HEK293 (cell line): ENCODE data around the gene KDM3B.

Experiments
- ATF2 ChIP-seq: fragments of 450-650 bp; formaldehyde crosslinking; IDR thresholded peaks from 2 replicates; pipeline ENCODE4 v1.5.1; 2016; ENCODE audit warnings: missing biosample characterization, missing genetic modification characterization, low read depth
- BCL11A ChIP-seq: fragments of 450-650 bp; formaldehyde crosslinking; IDR thresholded peaks from 2 replicates; pipeline ENCODE4 v1.5.1; 2016; ENCODE audit warnings: low read depth, missing biosample characterization, missing genetic modification characterization
- ELK4 ChIP-seq: IDR thresholded peaks from 2 replicates; pipeline ENCODE4 v1.6.1; 2011; ENCODE audit warnings: mild to moderate bottlenecking, low read depth, low read length, borderline replicate concordance
- HOXA7 ChIP-seq: sonication (generic); formaldehyde crosslinking; IDR thresholded peaks from 2 replicates; pipeline ENCODE4 v1.8.1; 2022; ENCODE audit warnings: missing genetic modification reagents, borderline replicate concordance
- INSM2 ChIP-seq: fragments of 450-650 bp; formaldehyde crosslinking; IDR thresholded peaks from 2 replicates; pipeline ENCODE4 v1.5.1; 2016; ENCODE audit warnings: missing biosample characterization, missing genetic modification characterization
- KLF9 ChIP-seq: fragments of 450-650 bp; formaldehyde crosslinking; IDR thresholded peaks from 2 replicates; pipeline ENCODE4 v1.5.1; 2016; ENCODE audit warnings: missing biosample characterization, missing genetic modification characterization, low read depth
- OSR2 ChIP-seq: fragments of 450-650 bp; formaldehyde crosslinking; IDR thresholded peaks from 2 replicates; pipeline ENCODE4 v1.5.1; 2016; ENCODE audit warnings: missing biosample characterization, missing genetic modification characterization
- PRDM1 ChIP-seq: fragments of 450-650 bp; formaldehyde crosslinking; IDR thresholded peaks from 2 replicates; pipeline ENCODE4; 2016; ENCODE audit warnings: missing biosample characterization, missing genetic modification characterization
- PRDM2 ChIP-seq: fragments of 450-650 bp; formaldehyde crosslinking; IDR thresholded peaks from 2 replicates; pipeline ENCODE4 v1.5.1; 2016; ENCODE audit warnings: missing biosample characterization, missing genetic modification characterization, borderline replicate concordance
- ZBTB1 ChIP-seq: fragments of 450-650 bp; formaldehyde crosslinking; IDR thresholded peaks from 2 replicates; pipeline ENCODE4 v1.5.1; 2016; ENCODE audit warnings: missing biosample characterization, missing genetic modification characterization
- ZBTB8A ChIP-seq: fragments of 450-650 bp; formaldehyde crosslinking; IDR thresholded peaks from 2 replicates; pipeline ENCODE4 v1.5.1; 2016; ENCODE audit warnings: missing biosample characterization, missing genetic modification characterization
- ZFP37 ChIP-seq: fragments of 450-650 bp; formaldehyde crosslinking; IDR thresholded peaks from 2 replicates; pipeline ENCODE4 v1.5.1; 2016; ENCODE audit warnings: missing biosample characterization, missing genetic modification characterization
- ZNF114 ChIP-seq: fragments of 450-650 bp; formaldehyde crosslinking; IDR thresholded peaks from 2 replicates; pipeline ENCODE4 v1.5.0; 2017; ENCODE audit warnings: missing biosample characterization, missing genetic modification characterization
- ZNF133 ChIP-seq: fragments of 450-650 bp; formaldehyde crosslinking; IDR thresholded peaks from 2 replicates; pipeline ENCODE4 v1.5.1; 2016; ENCODE audit warnings: missing biosample characterization, missing genetic modification characterization
- ZNF16 ChIP-seq: fragments of 450-650 bp; formaldehyde crosslinking; IDR thresholded peaks from 2 replicates; pipeline ENCODE4 v1.5.1; 2016; ENCODE audit warnings: low read depth, missing biosample characterization, missing genetic modification characterization
- ZNF175 ChIP-seq: fragments of 450-650 bp; formaldehyde crosslinking; IDR thresholded peaks from 2 replicates; pipeline ENCODE4 v1.5.1; 2016; ENCODE audit warnings: missing biosample characterization, missing genetic modification characterization
- ZNF2 ChIP-seq: fragments of 450-650 bp; formaldehyde crosslinking; IDR thresholded peaks from 2 replicates; pipeline ENCODE4 v1.5.1; 2016; ENCODE audit warnings: missing biosample characterization, missing genetic modification characterization
- ZNF391 ChIP-seq: fragments of 450-650 bp; formaldehyde crosslinking; IDR thresholded peaks from 2 replicates; pipeline ENCODE4 v1.5.1; 2016; ENCODE audit warnings: low read depth, missing biosample characterization, missing genetic modification characterization, borderline replicate concordance
- ZNF449 ChIP-seq: fragments of 450-650 bp; formaldehyde crosslinking; IDR thresholded peaks from 2 replicates; pipeline ENCODE4 v1.5.1; 2017; ENCODE audit warnings: missing biosample characterization, mild to moderate bottlenecking, missing genetic modification characterization, moderate library complexity
- ZNF514 ChIP-seq: fragments of 450-650 bp; formaldehyde crosslinking; IDR thresholded peaks from 2 replicates; pipeline ENCODE4 v1.5.1; 2016; ENCODE audit warnings: missing biosample characterization, missing genetic modification characterization
- ZNF560 ChIP-seq: fragments of 450-650 bp; formaldehyde crosslinking; IDR thresholded peaks from 2 replicates; pipeline ENCODE4 v1.5.1; 2017; ENCODE audit warnings: missing biosample characterization, missing genetic modification characterization, borderline replicate concordance
- ZNF629 ChIP-seq: fragments of 450-650 bp; formaldehyde crosslinking; IDR thresholded peaks from 2 replicates; pipeline ENCODE4 v1.5.1; 2017; ENCODE audit warnings: missing biosample characterization, missing genetic modification characterization
- ZNF776 ChIP-seq: fragments of 450-650 bp; formaldehyde crosslinking; IDR thresholded peaks from 2 replicates; pipeline ENCODE4 v1.5.0; 2017; ENCODE audit warnings: missing biosample characterization, missing genetic modification characterization, borderline replicate concordance
- ZSCAN4 ChIP-seq: fragments of 450-650 bp; formaldehyde crosslinking; IDR thresholded peaks from 2 replicates; pipeline ENCODE4 v1.5.1; 2017; ENCODE audit warnings: missing biosample characterization, missing genetic modification characterization
- ZSCAN5A ChIP-seq: fragments of 450-650 bp; formaldehyde crosslinking; IDR thresholded peaks from 2 replicates; pipeline ENCODE4 v1.5.1; 2016; ENCODE audit warnings: missing biosample characterization, missing genetic modification characterization

The KDM3B gene

GRCh38 chr5:138337685-138338410, 14.6 kb upstream of the KDM3B start, which contains the start of gene FAM53C (continued):
- TF ChIP-seq ZFP37 (tag by site-specific recombination) (peak; percentile 72), ZBTB8A (tag by site-specific recombination) (peak; percentile 98), ZNF133 (tag by site-specific recombination) (no peak), HOXA7 (CRISPR knock-in tag) (no peak), ZSCAN5A (tag by site-specific recombination) (no peak), ATF2 (tag by site-specific recombination) (peak; percentile 42; the same call in 1 of the 2 replicates), KLF9 (tag by site-specific recombination) (peak; percentile 61; the same call in 1 of the 2 replicates), ZNF391 (tag by site-specific recombination) (peak; percentile 86; the same call in 1 of the 2 replicates), ZNF449 (tag by site-specific recombination) (peak; percentile 71; the same call in 1 of the 2 replicates), ZNF514 (tag by site-specific recombination) (no peak), ZNF560 (tag by site-specific recombination) (no peak), ZSCAN4 (no peak), ZNF16 (tag by site-specific recombination) (no peak), PRDM2 (tag by site-specific recombination) (no peak), ZNF776 (tag by site-specific recombination) (no peak), PRDM1 (tag by site-specific recombination) (no peak), ZNF629 (tag by site-specific recombination) (no peak), BCL11A (no peak), ZNF175 (no peak), OSR2 (tag by site-specific recombination) (no peak), ELK4 (no peak), ZNF114 (tag by site-specific recombination) (no peak), ZBTB1 (tag by site-specific recombination) (0 out of 2 replicates have a peak, but pooled peaks have one; percentile 55), INSM2 (tag by site-specific recombination) (no peak; the same call in 1 of the 2 replicates), ZNF2 (tag by site-specific recombination) (peak; percentile 75)
